ENCODE results near the gene AFG1L. TPM values are rescaled to one million over a fixed set of nuclear protein-coding genes. Genes with fewer than 3 reads are reported as not detected.
"Not testable (repeated sequence)": the region's sequence is repeated elsewhere in the genome, so short reads cannot be mapped to it uniquely, and the experiment has no call there.

AFG1L gene
- total RNA-seq, 1 experiment from 2014 or later = 7.9 TPM

- CTCF ChIA-PET = no interaction called here
- no peak for DNase-seq (ENCODE audit: low spot score)
- no peak for ATAC-seq
Measured at GRCh38 chr6:108304646-108305045, 9.8 kb downstream of the AFG1L start.

GRCh38 chr6:108308641-108309040, 13.8 kb downstream of the AFG1L start:
- POLR2A ChIA-PET; ATAC-seq; H3K4me3 Mint-ChIP-seq; H3K9me3 Mint-ChIP-seq; CTCF ChIA-PET; H3K36me3 Mint-ChIP-seq; H3K27ac Mint-ChIP-seq; DNase-seq (ENCODE audit: low spot score); H3K27me3 Mint-ChIP-seq (ENCODE audit: low read depth): not testable (repeated sequence)
- H3K4me1 Mint-ChIP-seq = peaks cover 16% of the 10 kb centered on the region

More at GRCh38 chr6:108304646-108305045, 9.8 kb downstream of the AFG1L start:
- Mint-ChIP-seq H3K4me3 (no peak overlapping the region), H3K27me3 (ENCODE audit: low read depth) (no peaks in the 10 kb centered on the region), H3K9me3 (peaks cover 5% of the 10 kb centered on the region), H3K4me1 (peaks cover 12% of the 10 kb centered on the region), H3K27ac (peak overlapping the region; percentile 9; the same call in 1 of the 2 replicates), H3K36me3 (peaks cover 9% of the 10 kb centered on the region)
- TF ChIP-seq FOXJ3 (CRISPR knock-in tag; IDR thresholded peaks at IDR 0.05; ENCODE audit: borderline replicate concordance) (no peak), TEAD4 (CRISPR knock-in tag; IDR thresholded peaks at IDR 0.05) (no peak), CBFB (CRISPR knock-in tag; IDR thresholded peaks at IDR 0.05; ENCODE audit: low read depth) (no peak), MAX (CRISPR knock-in tag; IDR thresholded peaks at IDR 0.05) (no peak), KAT7 (CRISPR knock-in tag; IDR thresholded peaks at IDR 0.05; ENCODE audit: borderline replicate concordance) (no peak), ZMAT4 (CRISPR knock-in tag; IDR thresholded peaks at IDR 0.05) (no peak), TP53 (CRISPR knock-in tag; IDR thresholded peaks at IDR 0.05) (no peak), TEAD1 (CRISPR knock-in tag; IDR thresholded peaks at IDR 0.05) (no peak), ZNF317 (CRISPR knock-in tag; IDR thresholded peaks at IDR 0.05; ENCODE audit: borderline replicate concordance, low read depth) (no peak), ZNF423 (CRISPR knock-in tag; IDR thresholded peaks at IDR 0.05) (no peak), ARID4B (CRISPR knock-in tag; IDR thresholded peaks at IDR 0.05; ENCODE audit: borderline replicate concordance) (no peak), PRRX2 (CRISPR knock-in tag; IDR thresholded peaks at IDR 0.05) (no peak), SP1 (CRISPR knock-in tag; conservative IDR thresholded peaks at IDR 0.05) (no peak), NR1H2 (CRISPR knock-in tag; IDR thresholded peaks at IDR 0.05) (no peak), ZNF396 (CRISPR knock-in tag; IDR thresholded peaks at IDR 0.05; ENCODE audit: borderline replicate concordance) (no peak), NFATC4 (CRISPR knock-in tag; IDR thresholded peaks at IDR 0.05) (no peak)
- TF ChIP-seq, protein P1, sequence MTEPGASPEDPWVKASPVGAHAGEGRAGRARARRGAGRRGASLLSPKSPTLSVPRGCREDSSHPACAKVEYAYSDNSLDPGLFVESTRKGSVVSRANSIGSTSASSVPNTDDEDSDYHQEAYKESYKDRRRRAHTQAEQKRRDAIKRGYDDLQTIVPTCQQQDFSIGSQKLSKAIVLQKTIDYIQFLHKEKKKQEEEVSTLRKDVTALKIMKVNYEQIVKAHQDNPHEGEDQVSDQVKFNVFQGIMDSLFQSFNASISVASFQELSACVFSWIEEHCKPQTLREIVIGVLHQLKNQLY (CRISPR knock-in tag; IDR thresholded peaks at IDR 0.05) = no peak
- TF ChIP-seq, protein P2, sequence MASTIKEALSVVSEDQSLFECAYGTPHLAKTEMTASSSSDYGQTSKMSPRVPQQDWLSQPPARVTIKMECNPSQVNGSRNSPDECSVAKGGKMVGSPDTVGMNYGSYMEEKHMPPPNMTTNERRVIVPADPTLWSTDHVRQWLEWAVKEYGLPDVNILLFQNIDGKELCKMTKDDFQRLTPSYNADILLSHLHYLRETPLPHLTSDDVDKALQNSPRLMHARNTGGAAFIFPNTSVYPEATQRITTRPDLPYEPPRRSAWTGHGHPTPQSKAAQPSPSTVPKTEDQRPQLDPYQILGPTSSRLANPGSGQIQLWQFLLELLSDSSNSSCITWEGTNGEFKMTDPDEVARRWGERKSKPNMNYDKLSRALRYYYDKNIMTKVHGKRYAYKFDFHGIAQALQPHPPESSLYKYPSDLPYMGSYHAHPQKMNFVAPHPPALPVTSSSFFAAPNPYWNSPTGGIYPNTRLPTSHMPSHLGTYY (CRISPR knock-in tag; IDR thresholded peaks at IDR 0.05) = no peak
- TF ChIP-seq, protein P3, sequence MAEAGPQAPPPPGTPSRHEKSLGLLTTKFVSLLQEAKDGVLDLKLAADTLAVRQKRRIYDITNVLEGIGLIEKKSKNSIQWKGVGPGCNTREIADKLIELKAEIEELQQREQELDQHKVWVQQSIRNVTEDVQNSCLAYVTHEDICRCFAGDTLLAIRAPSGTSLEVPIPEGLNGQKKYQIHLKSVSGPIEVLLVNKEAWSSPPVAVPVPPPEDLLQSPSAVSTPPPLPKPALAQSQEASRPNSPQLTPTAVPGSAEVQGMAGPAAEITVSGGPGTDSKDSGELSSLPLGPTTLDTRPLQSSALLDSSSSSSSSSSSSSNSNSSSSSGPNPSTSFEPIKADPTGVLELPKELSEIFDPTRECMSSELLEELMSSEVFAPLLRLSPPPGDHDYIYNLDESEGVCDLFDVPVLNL (CRISPR knock-in tag; IDR thresholded peaks at IDR 0.05; ENCODE audit: borderline replicate concordance, low read depth) = no peak
- TF ChIP-seq, protein P4, sequence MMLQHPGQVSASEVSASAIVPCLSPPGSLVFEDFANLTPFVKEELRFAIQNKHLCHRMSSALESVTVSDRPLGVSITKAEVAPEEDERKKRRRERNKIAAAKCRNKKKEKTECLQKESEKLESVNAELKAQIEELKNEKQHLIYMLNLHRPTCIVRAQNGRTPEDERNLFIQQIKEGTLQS (CRISPR knock-in tag; conservative IDR thresholded peaks at IDR 0.05) = no peak
- POLR2A ChIA-PET = no interaction called here
